Activated T-helper 1 cell treated with anti-CD3 and anti-CD28 coated beads, Interleukin-12 subunit alpha, Interleukin-12 subunit beta, Interleukin-2, Interleukin-4 antibody, amounts not matched to agents 30 ng/mL and 10 ng/mL and 1 ng/mL, durations not matched to agents 14 hours and 24 hours and 36 hours (primary cell): ENCODE measurements around the gene TM9SF4. TPM values are rescaled to one million over a fixed set of nuclear protein-coding genes. Genes with fewer than 3 reads are reported as not detected.
A peak's percentile ranks its signal among the peaks of the same experiment; 100 is the strongest.

Experiments used
- DNase-seq: peaks from one replicate; pipeline ENCODE4 v3.0.0; 2021; ENCODE audit warnings: low spot score
- H3K27ac Mint-ChIP-seq: one replicate; pipeline ENCODE4 v1.8.0; 2021; ENCODE audit warnings: mild to moderate bottlenecking, mixed read lengths
- H3K27me3 Mint-ChIP-seq: one replicate; pipeline ENCODE4 v1.8.0; 2022; ENCODE audit warnings: mild to moderate bottlenecking, moderate library complexity, mixed read lengths; ENCODE audit not compliant: insufficient read depth
- H3K36me3 Mint-ChIP-seq: one replicate; pipeline ENCODE4 v1.8.0; 2021; ENCODE audit warnings: low read depth, mixed read lengths
- H3K4me1 Mint-ChIP-seq: one replicate; pipeline ENCODE4 v1.8.0; 2021; ENCODE audit warnings: low read depth, mixed read lengths
- H3K4me3 Mint-ChIP-seq: one replicate; pipeline ENCODE4 v1.8.0; 2021; ENCODE audit warnings: mild to moderate bottlenecking, moderate library complexity, mixed read lengths
- H3K9me3 Mint-ChIP-seq: one replicate; pipeline ENCODE4 v1.8.0; 2021; ENCODE audit warnings: mixed read lengths
- intact Hi-C: fragments of 100-400 bp; cut with micrococcal nuclease; formaldehyde crosslinking; loops from one replicate; pipeline ENCODE4 v1.15.1; 2024
- total RNA-seq: library from RNA; stranded (reverse); gene quantifications from 2 replicates; pipeline ENCODE4 v1.2.3, GENCODE V29; 2022

Gene TM9SF4
- total RNA-seq, 1 donor from 2014 or later, result 49.5 TPM

DNA sequence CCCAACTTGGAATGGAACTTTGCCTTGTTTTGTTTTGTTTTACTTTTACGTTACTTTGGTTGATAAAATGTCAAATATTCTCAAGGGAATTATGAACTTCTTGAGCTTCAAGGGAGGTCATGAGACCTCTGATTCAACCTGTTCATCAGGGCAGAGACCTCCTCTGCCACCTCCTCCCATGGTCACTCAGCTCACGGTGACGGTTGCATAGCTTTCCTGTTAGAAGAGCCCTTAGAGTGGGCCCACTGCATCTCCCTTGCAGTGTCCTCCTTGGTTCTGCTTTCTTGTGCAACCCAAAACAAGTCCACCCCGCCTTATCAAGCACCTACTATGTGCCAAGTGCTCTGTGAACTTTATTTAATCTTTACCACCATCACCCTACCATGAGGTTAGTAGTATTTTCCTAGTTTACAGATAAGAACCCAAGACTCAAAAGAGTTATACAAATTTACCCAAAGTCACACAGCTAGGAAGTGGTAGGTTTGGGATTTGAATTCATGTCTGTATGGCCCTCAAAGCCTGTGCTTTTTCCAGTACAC is 15.5 kb downstream of the TM9SF4 start:
- no peaks in the 10 kb centered on the region for H3K9me3 Mint-ChIP-seq
- H3K4me3 Mint-ChIP-seq, result no peak overlapping the region
- DNase-seq, result no peak

DNA sequence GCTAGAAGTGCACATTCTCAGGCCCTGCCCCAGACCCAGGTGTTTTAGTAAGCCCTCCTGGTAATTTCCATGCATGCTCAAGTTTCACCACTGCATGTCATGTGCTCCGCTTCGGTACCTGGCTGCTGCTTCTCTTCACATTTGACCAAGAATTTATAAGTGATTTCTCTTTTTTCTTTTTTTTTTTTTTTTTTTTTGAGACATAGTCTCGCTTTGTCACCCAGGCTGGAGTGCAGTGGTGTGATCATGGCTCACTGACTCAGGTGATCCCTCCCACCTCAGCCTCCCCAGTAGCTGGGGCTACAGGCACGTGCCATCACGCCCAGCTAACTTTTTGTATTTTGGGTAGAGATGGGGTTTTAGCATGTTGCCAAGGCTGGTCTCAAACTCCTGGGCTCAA is 16.0 kb downstream of the TM9SF4 start:
- Mint-ChIP-seq H3K4me1 (no peaks in the 10 kb centered on the region), H3K36me3 (peaks cover 4% of the 10 kb centered on the region), H3K27ac (no peak overlapping the region), H3K9me3 (no peaks in the 10 kb centered on the region), H3K27me3 (no peaks in the 10 kb centered on the region), H3K4me3 (no peak overlapping the region)
- DNase-seq, result no peak
- intact Hi-C loops, result no loop called here

More for the DNA sequence above, 15.5 kb downstream of the TM9SF4 start:
- Mint-ChIP-seq H3K27me3 (no peaks in the 10 kb centered on the region), H3K27ac (no peak overlapping the region), H3K4me1 (no peaks in the 10 kb centered on the region), H3K36me3 (peaks cover 4% of the 10 kb centered on the region)
- intact Hi-C loops, result no loop called here

DNA sequence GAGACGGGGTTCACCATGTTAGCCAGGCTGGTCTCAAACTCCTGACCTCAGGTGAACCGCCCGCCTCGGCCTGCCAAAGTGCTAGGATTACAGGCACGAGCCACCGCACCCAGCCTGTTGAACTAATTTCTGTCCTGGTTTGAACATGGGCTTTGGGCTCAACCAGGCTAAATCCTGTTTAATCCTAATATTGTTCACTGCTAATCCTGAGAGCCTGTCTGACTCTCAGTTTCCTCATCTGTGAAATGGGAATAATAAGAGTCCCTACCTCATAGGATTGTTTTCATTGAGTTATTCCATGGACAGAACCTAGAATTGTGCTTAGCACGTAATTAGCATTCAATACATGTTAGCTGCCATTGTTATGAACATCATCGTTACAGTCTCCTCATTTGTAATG is 17.4 kb downstream of the TM9SF4 start:
- Mint-ChIP-seq H3K27me3 (no peaks in the 10 kb centered on the region), H3K9me3 (no peaks in the 10 kb centered on the region), H3K4me1 (no peaks in the 10 kb centered on the region), H3K4me3 (no peak overlapping the region), H3K27ac (no peak overlapping the region), H3K36me3 (peaks cover 4% of the 10 kb centered on the region)
- DNase-seq, result no peak
- intact Hi-C loops, result no loop called here

DNA sequence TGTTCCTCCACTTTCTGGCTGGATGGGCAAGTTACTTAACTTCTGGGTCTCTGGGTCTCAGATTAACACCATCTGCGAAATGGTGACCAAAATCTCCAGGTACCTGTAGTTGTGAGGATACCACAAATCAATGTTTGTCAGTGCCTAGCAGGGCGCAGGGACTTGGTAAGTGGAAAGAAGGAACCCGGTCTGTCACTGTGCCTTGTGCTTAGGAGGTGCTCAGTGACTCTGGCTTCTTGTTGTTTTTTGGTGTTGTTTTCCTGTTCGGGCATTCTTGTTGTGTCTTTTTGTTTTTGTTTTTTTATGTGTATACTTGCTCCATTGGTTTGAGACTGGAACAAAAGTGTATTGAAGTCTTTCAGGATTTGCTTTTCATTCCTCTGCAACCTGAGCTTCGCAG is 17.8 kb downstream of the TM9SF4 start:
- intact Hi-C loops, result no loop called here
- peaks cover 4% of the 10 kb centered on the region for H3K36me3 Mint-ChIP-seq
- no peaks in the 10 kb centered on the region for H3K9me3 Mint-ChIP-seq
- no peak overlapping the region for H3K27ac Mint-ChIP-seq
- no peaks in the 10 kb centered on the region for H3K27me3 Mint-ChIP-seq
- no peak for DNase-seq
- no peak overlapping the region for H3K4me3 Mint-ChIP-seq
- no peaks in the 10 kb centered on the region for H3K4me1 Mint-ChIP-seq

DNA sequence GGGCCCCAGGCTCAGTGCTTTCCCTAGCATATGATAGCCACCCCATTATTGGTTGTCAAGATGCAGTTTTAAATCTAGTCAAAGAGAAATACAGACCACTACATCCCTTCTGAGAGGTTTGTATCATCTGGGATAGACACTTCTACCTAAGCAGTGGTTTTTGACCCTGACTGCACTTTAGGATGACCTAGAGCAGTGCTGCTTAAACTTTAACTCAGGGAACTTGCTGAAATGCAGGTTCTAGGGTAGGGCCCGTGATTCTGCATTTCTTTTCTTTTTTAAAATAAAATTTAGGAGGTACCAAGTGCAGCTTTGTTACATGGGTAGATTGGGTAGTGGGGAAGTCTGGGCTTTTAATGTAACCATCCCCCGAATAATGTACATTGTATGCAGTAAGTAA is 18.7 kb downstream of the TM9SF4 start:
- H3K27ac Mint-ChIP-seq, result no peak overlapping the region
- H3K9me3 Mint-ChIP-seq, result no peaks in the 10 kb centered on the region
- H3K4me1 Mint-ChIP-seq, result peaks cover 5% of the 10 kb centered on the region
- intact Hi-C loops, result no loop called here
- no peaks in the 10 kb centered on the region for H3K27me3 Mint-ChIP-seq
- no peak overlapping the region for H3K4me3 Mint-ChIP-seq
- H3K36me3 Mint-ChIP-seq, result peaks cover 3% of the 10 kb centered on the region
- no peak for DNase-seq

DNA sequence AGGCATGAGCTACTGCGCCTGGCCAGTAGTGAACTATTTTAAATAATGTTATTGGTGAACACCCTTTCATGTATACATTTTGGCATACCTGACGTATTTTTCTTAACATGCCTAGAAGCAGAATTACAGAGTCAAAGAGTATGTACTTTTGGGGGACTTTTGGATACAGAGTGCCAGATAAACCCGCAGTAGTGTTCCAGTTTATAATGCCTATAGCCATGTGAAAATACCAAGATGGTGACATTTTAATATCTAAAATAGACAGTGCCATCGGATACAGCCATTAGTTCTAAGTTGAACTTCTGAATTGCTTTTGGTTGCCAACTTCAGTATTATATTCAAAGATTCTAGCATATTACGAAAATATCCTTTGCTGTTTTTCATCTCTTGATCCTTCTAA is 20.3 kb downstream of the TM9SF4 start:
- no peak overlapping the region for H3K27ac Mint-ChIP-seq

DNA sequence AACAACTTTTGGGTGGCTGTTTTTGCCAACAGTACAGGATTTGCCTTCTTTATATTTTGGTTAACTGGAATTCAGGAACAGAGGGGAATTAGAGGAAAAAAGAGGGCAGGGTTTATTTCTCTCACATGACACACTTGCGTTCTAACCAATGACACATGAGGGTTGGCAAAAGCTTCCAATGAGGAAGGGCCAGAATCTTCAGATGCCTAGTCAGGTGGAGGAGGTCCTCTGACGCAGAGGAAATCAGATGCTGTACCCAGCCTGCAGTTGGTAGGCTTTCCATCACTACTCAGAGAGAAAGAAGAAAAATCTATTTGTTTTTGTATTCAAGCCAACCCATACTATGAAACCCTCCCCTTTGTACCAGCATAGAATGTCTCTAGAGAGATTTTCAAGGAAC is 20.8 kb downstream of the TM9SF4 start:
- intact Hi-C loops, result no loop called here
- no peak overlapping the region for H3K27ac Mint-ChIP-seq
- H3K36me3 Mint-ChIP-seq, result peaks cover 8% of the 10 kb centered on the region
- no peak overlapping the region for H3K4me3 Mint-ChIP-seq
- H3K4me1 Mint-ChIP-seq, result peaks cover 9% of the 10 kb centered on the region
- no peaks in the 10 kb centered on the region for H3K27me3 Mint-ChIP-seq
- no peaks in the 10 kb centered on the region for H3K9me3 Mint-ChIP-seq
- no peak for DNase-seq

More for the DNA sequence above, 20.3 kb downstream of the TM9SF4 start:
- no peaks in the 10 kb centered on the region for H3K9me3 Mint-ChIP-seq
- intact Hi-C loops, result no loop called here
- no peaks in the 10 kb centered on the region for H3K27me3 Mint-ChIP-seq
- no peak overlapping the region for H3K4me3 Mint-ChIP-seq
- no peak for DNase-seq
- peaks cover 9% of the 10 kb centered on the region for H3K4me1 Mint-ChIP-seq
- peaks cover 5% of the 10 kb centered on the region for H3K36me3 Mint-ChIP-seq

DNA sequence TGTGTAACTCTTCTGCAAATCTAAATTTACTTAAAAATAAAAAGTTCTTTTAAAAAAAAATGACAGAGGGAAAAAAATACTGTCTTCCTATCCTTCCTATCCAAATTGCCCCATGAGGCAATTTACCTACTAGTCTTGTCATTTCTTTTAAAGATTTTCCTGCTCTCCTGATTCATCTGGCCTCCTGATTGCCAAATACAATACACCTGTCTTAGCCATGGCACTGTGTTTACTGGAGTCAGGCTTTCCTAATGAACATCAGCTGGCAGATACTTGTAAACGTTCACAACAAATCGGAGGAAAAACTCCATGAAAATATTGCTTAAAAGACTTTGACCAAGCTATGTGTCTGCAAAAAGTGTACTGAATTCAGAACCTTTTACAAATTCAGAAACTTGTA is 21.5 kb downstream of the TM9SF4 start:
- no peaks in the 10 kb centered on the region for H3K9me3 Mint-ChIP-seq
- peaks cover 8% of the 10 kb centered on the region for H3K36me3 Mint-ChIP-seq
- no peaks in the 10 kb centered on the region for H3K27me3 Mint-ChIP-seq
- no peak overlapping the region for H3K4me3 Mint-ChIP-seq
- DNase-seq, result no peak
- no peak overlapping the region for H3K27ac Mint-ChIP-seq
- H3K4me1 Mint-ChIP-seq, result peaks cover 9% of the 10 kb centered on the region
- intact Hi-C loops, result no loop called here

DNA sequence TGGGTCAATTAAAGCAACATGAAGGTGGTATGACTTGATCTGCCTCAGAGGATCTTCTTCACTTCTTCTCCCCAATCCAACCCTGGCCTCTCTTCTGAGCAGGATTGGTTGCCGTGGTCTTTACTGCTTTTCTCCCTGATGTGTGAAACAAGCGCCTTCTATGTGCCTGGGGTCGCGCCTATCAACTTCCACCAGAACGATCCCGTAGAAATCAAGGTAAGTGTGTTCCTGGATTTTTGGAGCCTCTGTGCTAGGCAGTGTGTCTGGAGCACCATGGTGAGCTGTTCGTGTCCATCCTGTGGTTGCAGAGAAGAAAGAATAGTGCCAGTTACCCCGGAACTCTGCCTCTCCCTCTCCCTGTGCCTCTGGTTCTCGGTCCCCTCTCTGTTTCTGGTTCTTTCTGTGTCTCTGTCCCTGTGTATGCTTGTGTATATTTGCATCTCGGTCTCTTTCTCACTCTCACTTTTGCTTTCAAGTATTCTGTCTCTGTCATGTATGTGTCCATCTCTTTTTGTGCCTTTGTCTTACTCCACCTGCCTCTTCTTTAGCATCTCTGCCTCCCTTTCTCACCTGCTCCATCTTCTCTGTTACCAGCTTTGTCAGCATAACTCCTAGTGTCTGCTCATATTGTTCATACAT is 23.5 kb downstream of the TM9SF4 start:
- no peak for DNase-seq
- Mint-ChIP-seq H3K27ac (peak overlapping the region; percentile 35), H3K27me3 (no peaks in the 10 kb centered on the region), H3K36me3 (peaks cover 16% of the 10 kb centered on the region), H3K4me3 (no peak overlapping the region), H3K4me1 (peaks cover 9% of the 10 kb centered on the region), H3K9me3 (no peaks in the 10 kb centered on the region)
- intact Hi-C loops, result no loop called here

DNA sequence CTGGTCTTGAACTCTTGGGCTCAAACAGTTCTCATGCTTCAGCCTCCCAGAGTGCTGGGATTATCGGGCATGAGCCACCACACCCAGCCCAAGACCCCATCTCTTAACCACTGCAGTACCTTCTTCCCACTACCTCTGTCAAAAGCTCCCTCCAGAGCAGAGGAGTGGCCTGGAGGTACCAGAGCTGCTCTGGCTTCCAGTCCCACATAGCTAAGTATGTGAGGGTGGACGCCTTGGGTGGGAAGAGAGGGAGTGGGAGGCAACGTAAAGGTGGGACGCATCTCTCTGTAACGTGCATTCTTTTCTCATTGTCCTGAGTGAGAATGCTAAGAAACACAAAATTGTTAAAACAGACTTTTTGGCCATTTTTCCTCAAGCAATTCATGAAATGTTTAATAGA is 24.5 kb downstream of the TM9SF4 start:
- Mint-ChIP-seq H3K4me1 (peaks cover 9% of the 10 kb centered on the region), H3K36me3 (peaks cover 18% of the 10 kb centered on the region), H3K9me3 (no peaks in the 10 kb centered on the region), H3K4me3 (no peak overlapping the region), H3K27me3 (no peaks in the 10 kb centered on the region), H3K27ac (no peak overlapping the region)
- intact Hi-C loops, result no loop called here
- no peak for DNase-seq

DNA sequence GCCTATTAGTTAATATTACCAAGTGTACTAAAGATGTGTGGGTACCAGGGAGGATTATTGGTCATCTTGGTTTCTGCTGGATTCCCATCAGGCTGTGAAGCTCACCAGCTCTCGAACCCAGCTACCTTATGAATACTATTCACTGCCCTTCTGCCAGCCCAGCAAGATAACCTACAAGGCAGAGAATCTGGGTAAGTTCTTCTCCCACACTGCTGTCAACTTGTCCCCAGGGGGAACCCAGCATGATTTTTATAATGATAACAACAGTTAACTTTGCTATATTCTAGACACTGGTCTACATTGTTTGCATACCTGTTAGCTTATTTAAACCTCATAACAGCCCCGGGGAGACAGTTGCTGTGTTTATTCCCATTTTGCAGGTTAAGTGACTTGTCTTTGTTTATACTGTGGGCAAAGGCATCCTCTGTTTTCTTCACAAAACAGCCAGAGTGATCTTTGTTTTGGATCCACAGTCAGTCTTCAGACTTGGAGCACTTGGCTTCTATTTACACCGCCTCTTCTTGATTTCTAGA is 26.5 kb downstream of the TM9SF4 start:
- H3K27ac Mint-ChIP-seq, result peak overlapping the region; percentile 26
- H3K9me3 Mint-ChIP-seq, result no peaks in the 10 kb centered on the region
- peaks cover 9% of the 10 kb centered on the region for H3K4me1 Mint-ChIP-seq
- no peak overlapping the region for H3K4me3 Mint-ChIP-seq
- no peaks in the 10 kb centered on the region for H3K27me3 Mint-ChIP-seq
- H3K36me3 Mint-ChIP-seq, result peaks cover 35% of the 10 kb centered on the region
- intact Hi-C loops, result no loop called here
- no peak for DNase-seq

DNA sequence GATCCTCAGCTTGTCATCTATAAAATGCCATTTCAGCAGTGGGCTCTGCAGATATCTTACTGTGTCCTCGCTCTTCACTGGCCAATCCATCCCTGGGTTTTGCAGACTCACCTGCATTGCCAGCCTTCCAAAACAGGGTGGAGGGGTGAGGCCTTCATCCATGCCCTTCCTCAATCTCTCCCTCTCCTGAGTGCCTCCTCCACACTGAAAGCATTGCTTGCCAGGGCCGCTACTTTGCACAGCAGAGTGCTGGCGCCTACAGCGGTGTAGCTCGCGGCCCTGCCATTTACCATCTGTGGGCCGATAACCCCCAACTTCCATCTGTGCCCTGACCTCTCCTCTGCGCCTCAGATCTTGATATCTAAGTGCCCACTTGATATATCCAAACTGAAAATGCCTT is 29.4 kb downstream of the TM9SF4 start:
- H3K27ac Mint-ChIP-seq, result no peak overlapping the region
- DNase-seq, result no peak
- intact Hi-C loops, result no loop called here
- H3K36me3 Mint-ChIP-seq, result peaks cover 47% of the 10 kb centered on the region
- no peaks in the 10 kb centered on the region for H3K27me3 Mint-ChIP-seq
- no peaks in the 10 kb centered on the region for H3K4me1 Mint-ChIP-seq
- no peaks in the 10 kb centered on the region for H3K9me3 Mint-ChIP-seq
- H3K4me3 Mint-ChIP-seq, result no peak overlapping the region

DNA sequence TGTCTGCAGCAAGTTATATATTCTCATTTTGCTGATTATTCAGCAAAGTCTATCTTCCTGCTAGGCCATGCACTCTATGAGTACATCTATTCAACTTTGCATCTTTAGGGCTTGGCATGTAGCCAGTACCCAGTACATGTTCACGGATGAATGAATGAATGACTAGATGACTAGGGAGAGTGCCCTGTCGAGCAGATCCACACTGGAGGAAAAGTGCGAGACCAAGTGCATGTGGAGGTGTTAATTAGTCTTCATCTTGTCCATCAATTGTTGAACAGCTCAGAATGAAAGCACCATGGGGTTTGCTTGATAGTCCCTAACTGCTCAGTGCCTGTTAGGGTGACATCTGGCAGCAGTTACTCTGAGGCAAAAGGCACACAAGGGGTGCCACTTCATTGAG is 30.4 kb downstream of the TM9SF4 start:
- Mint-ChIP-seq H3K4me1 (no peaks in the 10 kb centered on the region), H3K4me3 (no peak overlapping the region), H3K36me3 (peaks cover 52% of the 10 kb centered on the region), H3K9me3 (no peaks in the 10 kb centered on the region), H3K27me3 (no peaks in the 10 kb centered on the region), H3K27ac (no peak overlapping the region)
- intact Hi-C loops, result no loop called here
- no peak for DNase-seq

DNA sequence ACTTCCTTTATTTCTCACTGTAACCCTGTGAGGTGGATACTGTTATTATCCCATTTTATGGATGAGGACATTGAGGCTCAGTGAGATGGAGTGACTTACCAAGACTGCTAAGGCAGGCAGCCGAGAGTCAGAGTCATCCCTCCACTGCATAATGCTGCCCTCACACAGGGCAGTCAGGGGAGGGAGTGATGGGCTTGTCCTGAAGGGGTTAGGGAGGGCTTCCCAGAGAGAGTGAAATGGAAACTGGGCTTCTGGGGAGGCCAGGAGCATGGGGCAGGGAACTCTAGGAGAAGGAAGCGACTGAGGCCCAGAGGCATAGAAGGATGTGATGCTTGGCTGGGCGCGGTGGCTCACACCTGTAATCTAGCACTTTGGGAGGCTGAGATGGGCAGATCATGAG is 31.1 kb downstream of the TM9SF4 start:
- no peak overlapping the region for H3K27ac Mint-ChIP-seq

More for the DNA sequence above, 31.1 kb downstream of the TM9SF4 start:
- no peaks in the 10 kb centered on the region for H3K9me3 Mint-ChIP-seq
- H3K36me3 Mint-ChIP-seq, result peaks cover 54% of the 10 kb centered on the region
- intact Hi-C loops, result no loop called here
- DNase-seq, result no peak
- no peaks in the 10 kb centered on the region for H3K27me3 Mint-ChIP-seq
- no peak overlapping the region for H3K4me3 Mint-ChIP-seq
- peaks cover 3% of the 10 kb centered on the region for H3K4me1 Mint-ChIP-seq
